ENCODE results near the gene CADPS2.

DNA sequence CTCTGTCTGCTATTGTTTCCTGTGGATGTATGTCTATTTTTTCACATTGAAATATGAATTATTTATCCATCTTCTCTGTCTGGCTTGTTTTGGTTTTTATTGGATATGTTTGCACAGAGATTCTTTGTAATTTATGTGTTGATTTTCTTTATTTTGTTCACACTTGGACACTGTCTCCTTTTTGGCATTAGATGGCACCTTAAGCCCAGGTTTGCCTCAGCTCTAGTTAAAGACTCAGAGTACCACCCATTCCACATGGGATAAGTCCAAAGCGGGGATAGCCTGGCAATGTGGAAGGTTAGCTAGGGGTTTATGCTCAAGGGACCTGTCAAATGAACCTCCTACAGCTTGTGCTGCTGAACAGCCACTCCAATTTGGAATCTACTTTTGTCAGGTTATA lies 595.8 kb downstream of the CADPS2 start:
- TF ChIP-seq NFIC (IDR thresholded peaks at IDR 0.05) (no peak), EGR1 (IDR thresholded peaks at IDR 0.05) (no peak), TEAD4 (IDR thresholded peaks at IDR 0.05) (no peak), CEBPB (IDR thresholded peaks at IDR 0.05) (no peak), YY1 (IDR thresholded peaks at IDR 0.05; ENCODE audit: low read depth) (no peak), RAD21 (IDR thresholded peaks at IDR 0.05; ENCODE audit: low read depth) (no peak; the same call in 1 of the 2 replicates), FOXM1 (IDR thresholded peaks at IDR 0.05; ENCODE audit: borderline replicate concordance, low read depth) (no peak)
- TF ChIP-seq, protein P1, sequence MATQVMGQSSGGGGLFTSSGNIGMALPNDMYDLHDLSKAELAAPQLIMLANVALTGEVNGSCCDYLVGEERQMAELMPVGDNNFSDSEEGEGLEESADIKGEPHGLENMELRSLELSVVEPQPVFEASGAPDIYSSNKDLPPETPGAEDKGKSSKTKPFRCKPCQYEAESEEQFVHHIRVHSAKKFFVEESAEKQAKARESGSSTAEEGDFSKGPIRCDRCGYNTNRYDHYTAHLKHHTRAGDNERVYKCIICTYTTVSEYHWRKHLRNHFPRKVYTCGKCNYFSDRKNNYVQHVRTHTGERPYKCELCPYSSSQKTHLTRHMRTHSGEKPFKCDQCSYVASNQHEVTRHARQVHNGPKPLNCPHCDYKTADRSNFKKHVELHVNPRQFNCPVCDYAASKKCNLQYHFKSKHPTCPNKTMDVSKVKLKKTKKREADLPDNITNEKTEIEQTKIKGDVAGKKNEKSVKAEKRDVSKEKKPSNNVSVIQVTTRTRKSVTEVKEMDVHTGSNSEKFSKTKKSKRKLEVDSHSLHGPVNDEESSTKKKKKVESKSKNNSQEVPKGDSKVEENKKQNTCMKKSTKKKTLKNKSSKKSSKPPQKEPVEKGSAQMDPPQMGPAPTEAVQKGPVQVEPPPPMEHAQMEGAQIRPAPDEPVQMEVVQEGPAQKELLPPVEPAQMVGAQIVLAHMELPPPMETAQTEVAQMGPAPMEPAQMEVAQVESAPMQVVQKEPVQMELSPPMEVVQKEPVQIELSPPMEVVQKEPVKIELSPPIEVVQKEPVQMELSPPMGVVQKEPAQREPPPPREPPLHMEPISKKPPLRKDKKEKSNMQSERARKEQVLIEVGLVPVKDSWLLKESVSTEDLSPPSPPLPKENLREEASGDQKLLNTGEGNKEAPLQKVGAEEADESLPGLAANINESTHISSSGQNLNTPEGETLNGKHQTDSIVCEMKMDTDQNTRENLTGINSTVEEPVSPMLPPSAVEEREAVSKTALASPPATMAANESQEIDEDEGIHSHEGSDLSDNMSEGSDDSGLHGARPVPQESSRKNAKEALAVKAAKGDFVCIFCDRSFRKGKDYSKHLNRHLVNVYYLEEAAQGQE (IDR thresholded peaks at IDR 0.05; ENCODE audit: low read depth), result no peak
